ENCODE results near the gene VARS2.
"Not testable (repeated sequence)": the region's sequence is repeated elsewhere in the genome, so short reads cannot be mapped to it uniquely, and the experiment has no call there.

- TF ChIP-seq POLR2A, CTCF, POLR2AphosphoS5, EP300 (IDR thresholded peaks at IDR 0.05): not testable (repeated sequence)
Observed at GRCh38 chr6:30907290-30907757, 6.7 kb upstream of the VARS2 start.

Measured in sigmoid colon (tissue), 4 donors.